22Rv1 (cell line): ENCODE results near the gene MTCH2.
A peak's percentile ranks its signal among the peaks of the same experiment; 100 is the strongest.

ENCODE experiments used
- H3K27ac ChIP-seq: fragments of 450-650 bp; 2 replicates; pipeline ENCODE4 v1.5.1; 2017
- CTCF ChIP-seq: fragments of 450-650 bp; IDR thresholded peaks from 2 replicates; pipeline ENCODE4 v1.5.1; 2017; ENCODE audit warnings: mild to moderate bottlenecking
- ZFX ChIP-seq: fragments of 450-650 bp; IDR thresholded peaks from 2 replicates; pipeline ENCODE4 v1.6.1; 2017; ENCODE audit warnings: antibody characterized with exemption, borderline replicate concordance

MTCH2 gene

GRCh38 chr11:47628026-47628425, 14.3 kb downstream of the MTCH2 start:
- no peak overlapping the region for H3K27ac ChIP-seq
- TF ChIP-seq ZFX (no peak), CTCF (no peak)

- H3K27ac ChIP-seq, result no peak overlapping the region
Measured at GRCh38 chr11:47626234-47626633, 16.1 kb downstream of the MTCH2 start.

GRCh38 chr11:47620836-47621378, 21.5 kb downstream of the MTCH2 start:
- H3K27ac ChIP-seq, result no peak overlapping the region
- TF ChIP-seq CTCF (no peak), ZFX (no peak)

More at GRCh38 chr11:47626234-47626633, 16.1 kb downstream of the MTCH2 start:
- TF ChIP-seq ZFX, result no peak
- TF ChIP-seq CTCF, result no peak

- TF ChIP-seq CTCF, result 0 out of 2 replicates have a peak, but pooled peaks have one; percentile 15
- no peak for TF ChIP-seq ZFX
- H3K27ac ChIP-seq, result no peak overlapping the region
Measured at GRCh38 chr11:47617417-47617809, 24.9 kb downstream of the MTCH2 start.

- no peak overlapping the region for H3K27ac ChIP-seq
- no peak for TF ChIP-seq ZFX
- peak; percentile 65 for TF ChIP-seq CTCF
Measured at GRCh38 chr11:47616726-47617416, 25.5 kb downstream of the MTCH2 start.

GRCh38 chr11:47615249-47615648, 27.1 kb downstream of the MTCH2 start:
- TF ChIP-seq CTCF (no peak), ZFX (no peak)
- H3K27ac ChIP-seq, result no peak overlapping the region

- TF ChIP-seq CTCF (no peak), ZFX (no peak)
- H3K27ac ChIP-seq, result no peak overlapping the region
Measured at GRCh38 chr11:47611348-47611794, 31.0 kb downstream of the MTCH2 start.
